Parathyroid adenoma (tissue), 2 donors: ENCODE results near the gene CABLES2.

Experiments used
- H2AFZ ChIP-seq: fragments of 300-600 bp; sonication (generic); one replicate; pipeline ENCODE4 v1.7.0; 2017; ENCODE audit warnings: antibody characterized with exemption, mild to moderate bottlenecking
- H3K27ac ChIP-seq: fragments of 300-600 bp; sonication (generic); one replicate; pipeline ENCODE4 v1.7.0; 2017
- H3K27me3 ChIP-seq: fragments of 300-600 bp; sonication (generic); one replicate; pipeline ENCODE4 v1.7.0; 2017; ENCODE audit warnings: low read length; ENCODE audit not compliant: control insufficient read depth, insufficient read depth
- H3K36me3 ChIP-seq: fragments of 300-600 bp; sonication (generic); one replicate; pipeline ENCODE4 v1.7.0; 2017; ENCODE audit warnings: low read length; ENCODE audit not compliant: control insufficient read depth, insufficient read depth
- H3K4me1 ChIP-seq: fragments of 300-600 bp; sonication (generic); one replicate; pipeline ENCODE4 v1.7.0; 2017; ENCODE audit warnings: control low read depth
- H3K4me2 ChIP-seq: fragments of 300-600 bp; sonication (generic); one replicate; pipeline ENCODE4 v1.7.0; 2017; ENCODE audit warnings: low read length
- H3K4me3 ChIP-seq: fragments of 300-600 bp; sonication (generic); one replicate; pipeline ENCODE4 v1.7.0; 2017; ENCODE audit warnings: low read depth, low read length
- H3K79me2 ChIP-seq: fragments of 300-600 bp; sonication (generic); one replicate; pipeline ENCODE4 v1.7.0; 2017; ENCODE audit warnings: control low read depth
- H3K9ac ChIP-seq: fragments of 300-600 bp; sonication (generic); one replicate; pipeline ENCODE4 v1.7.0; 2017; ENCODE audit warnings: mild to moderate bottlenecking
- H3K9me3 ChIP-seq: fragments of 300-600 bp; sonication (generic); one replicate; pipeline ENCODE4 v1.7.0; 2017; ENCODE audit warnings: low read length; ENCODE audit not compliant: control insufficient read depth
- TF ChIP-seq, protein P1 (sequence below): fragments of 300-600 bp; sonication (generic); IDR thresholded peaks from one replicate; pipeline ENCODE4 v1.7.0; 2017; ENCODE audit warnings: antibody characterized with exemption, mild to moderate bottlenecking
- donor health status: primary hyperparathyroidism.

Gene CABLES2

DNA sequence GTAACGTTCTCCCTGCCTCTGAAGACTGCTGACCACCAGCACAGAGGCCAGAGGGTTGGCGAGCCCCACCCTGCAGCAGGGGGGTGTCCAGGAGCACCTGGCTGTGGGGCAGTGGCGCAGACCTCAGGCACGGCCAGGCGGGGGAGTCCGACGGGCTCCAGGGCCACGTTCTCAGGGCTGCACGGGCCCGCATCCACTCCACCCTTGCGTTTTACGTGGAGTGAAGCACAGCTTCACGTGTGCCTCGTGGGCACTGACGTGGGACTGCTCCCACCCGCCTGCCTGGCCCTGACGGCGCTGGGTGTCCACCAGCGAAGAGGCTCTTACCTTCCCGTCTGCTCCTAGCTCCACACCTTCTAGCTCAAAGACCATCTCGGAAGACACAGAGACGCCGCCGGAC lies 13.3 kb downstream of the CABLES2 start:
- Histone ChIP-seq H3K9me3 (no peaks in the 10 kb centered on the region), H3K4me1 (peaks cover 9% of the 10 kb centered on the region), H3K79me2 (peaks cover 5% of the 10 kb centered on the region), H3K36me3 (no peaks in the 10 kb centered on the region), H3K4me3 (no peak overlapping the region), H3K27me3 (no peaks in the 10 kb centered on the region), H2AFZ (no peak overlapping the region), H3K9ac (no peak overlapping the region), H3K27ac (no peak overlapping the region), H3K4me2 (no peak overlapping the region)
- TF ChIP-seq, protein P1, sequence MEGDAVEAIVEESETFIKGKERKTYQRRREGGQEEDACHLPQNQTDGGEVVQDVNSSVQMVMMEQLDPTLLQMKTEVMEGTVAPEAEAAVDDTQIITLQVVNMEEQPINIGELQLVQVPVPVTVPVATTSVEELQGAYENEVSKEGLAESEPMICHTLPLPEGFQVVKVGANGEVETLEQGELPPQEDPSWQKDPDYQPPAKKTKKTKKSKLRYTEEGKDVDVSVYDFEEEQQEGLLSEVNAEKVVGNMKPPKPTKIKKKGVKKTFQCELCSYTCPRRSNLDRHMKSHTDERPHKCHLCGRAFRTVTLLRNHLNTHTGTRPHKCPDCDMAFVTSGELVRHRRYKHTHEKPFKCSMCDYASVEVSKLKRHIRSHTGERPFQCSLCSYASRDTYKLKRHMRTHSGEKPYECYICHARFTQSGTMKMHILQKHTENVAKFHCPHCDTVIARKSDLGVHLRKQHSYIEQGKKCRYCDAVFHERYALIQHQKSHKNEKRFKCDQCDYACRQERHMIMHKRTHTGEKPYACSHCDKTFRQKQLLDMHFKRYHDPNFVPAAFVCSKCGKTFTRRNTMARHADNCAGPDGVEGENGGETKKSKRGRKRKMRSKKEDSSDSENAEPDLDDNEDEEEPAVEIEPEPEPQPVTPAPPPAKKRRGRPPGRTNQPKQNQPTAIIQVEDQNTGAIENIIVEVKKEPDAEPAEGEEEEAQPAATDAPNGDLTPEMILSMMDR = no peak

DNA sequence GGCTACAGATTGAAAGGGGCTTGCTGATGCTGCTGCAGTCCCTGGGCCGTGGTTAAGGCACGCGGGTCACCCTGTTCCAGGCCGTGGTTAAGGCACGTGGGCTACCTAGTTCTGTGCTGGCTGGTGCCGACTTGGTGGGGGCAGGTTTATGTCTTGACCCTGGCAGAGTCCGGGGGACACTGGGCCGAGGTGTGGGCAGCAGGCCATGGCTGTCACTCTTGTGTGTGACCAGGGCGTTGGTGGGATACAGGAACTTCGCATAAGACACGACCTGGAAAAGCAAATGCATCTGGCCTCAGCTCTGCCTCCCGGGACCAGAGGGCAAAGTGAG lies 13.8 kb downstream of the CABLES2 start:
- Histone ChIP-seq H3K36me3 (no peaks in the 10 kb centered on the region), H3K9me3 (no peaks in the 10 kb centered on the region), H3K4me1 (peaks cover 9% of the 10 kb centered on the region), H3K79me2 (peaks cover 5% of the 10 kb centered on the region), H3K4me2 (no peak overlapping the region), H3K27ac (no peak overlapping the region), H2AFZ (no peak overlapping the region), H3K9ac (no peak overlapping the region), H3K4me3 (no peak overlapping the region), H3K27me3 (no peaks in the 10 kb centered on the region)
- TF ChIP-seq, protein P1 = no peak

DNA sequence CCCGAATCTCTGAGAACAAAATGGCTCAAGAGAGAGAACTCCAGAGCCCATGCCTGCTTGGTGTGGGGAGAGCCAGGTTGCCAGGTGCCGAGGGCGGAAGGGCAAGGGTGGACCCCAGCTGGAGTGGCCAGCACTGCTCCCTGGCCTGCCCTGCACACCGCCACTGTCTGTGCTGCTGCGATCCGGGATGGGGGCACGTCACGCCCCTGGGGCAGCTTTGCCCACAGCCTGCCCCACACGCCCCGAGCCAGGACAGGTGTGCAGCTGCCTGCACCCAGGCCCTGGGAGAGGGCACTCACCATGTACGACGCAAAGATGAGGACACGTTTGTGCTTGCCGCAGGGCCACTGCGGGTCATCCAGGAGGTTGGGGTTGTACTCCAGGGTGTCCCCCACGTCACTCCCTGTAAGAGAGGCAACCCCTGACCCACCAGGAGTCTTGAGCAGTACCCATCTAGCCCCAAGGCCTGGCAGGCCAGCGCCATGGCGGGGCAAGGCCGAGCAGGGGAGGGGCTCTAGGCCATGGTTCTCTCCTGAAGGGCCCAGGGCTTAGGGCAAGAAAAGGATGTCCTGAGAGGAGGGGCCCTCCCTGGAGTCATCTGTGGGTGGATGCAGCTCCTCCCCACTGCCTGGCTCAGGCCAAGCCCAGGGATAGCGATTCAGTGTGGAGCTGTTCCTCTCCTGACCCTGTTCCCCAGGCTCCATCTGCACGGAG lies 14.3 kb downstream of the CABLES2 start:
- H3K9me3 ChIP-seq = no peaks in the 10 kb centered on the region
- H3K4me2 ChIP-seq = no peak overlapping the region
- TF ChIP-seq, protein P1 = no peak
- no peak overlapping the region for H2AFZ ChIP-seq
- no peaks in the 10 kb centered on the region for H3K27me3 ChIP-seq
- H3K4me1 ChIP-seq = peaks cover 9% of the 10 kb centered on the region
- H3K4me3 ChIP-seq = no peak overlapping the region
- H3K9ac ChIP-seq = no peak overlapping the region
- H3K27ac ChIP-seq = no peak overlapping the region
- H3K79me2 ChIP-seq = peaks cover 8% of the 10 kb centered on the region
- H3K36me3 ChIP-seq = no peaks in the 10 kb centered on the region

DNA sequence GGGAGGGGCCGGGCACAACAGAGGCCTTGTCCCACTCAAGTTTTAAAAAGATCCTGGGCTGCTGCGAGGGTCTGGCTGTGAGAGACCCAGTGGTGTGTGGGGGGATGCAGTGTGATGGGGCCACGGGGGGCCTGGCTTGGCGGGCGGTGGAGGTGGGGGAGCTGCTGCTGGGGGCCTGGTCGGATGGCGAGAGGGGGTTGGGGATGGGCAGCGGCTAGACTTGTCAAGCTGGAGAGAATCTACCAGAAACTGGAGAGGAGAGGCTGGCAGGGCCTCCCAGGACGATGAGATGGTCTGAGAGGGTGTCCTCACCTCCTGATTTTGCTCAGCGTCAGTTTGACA lies 15.0 kb downstream of the CABLES2 start:
- H3K9ac ChIP-seq = no peak overlapping the region
- H3K27ac ChIP-seq = no peak overlapping the region
- no peak overlapping the region for H3K4me3 ChIP-seq
- H3K4me1 ChIP-seq = peaks cover 9% of the 10 kb centered on the region
- no peaks in the 10 kb centered on the region for H3K9me3 ChIP-seq
- no peak overlapping the region for H2AFZ ChIP-seq
- peaks cover 10% of the 10 kb centered on the region for H3K79me2 ChIP-seq
- no peaks in the 10 kb centered on the region for H3K27me3 ChIP-seq
- no peaks in the 10 kb centered on the region for H3K36me3 ChIP-seq
- no peak overlapping the region for H3K4me2 ChIP-seq
- TF ChIP-seq, protein P1 = no peak
